Neutrophil (primary cell): ENCODE data around the gene BZW2.

ENCODE experiments used
- H3K27ac ChIP-seq: fragments of 200-600 bp; sonication (generic); 2 replicates; pipeline ENCODE4 v1.5.1; 2016; ENCODE audit warnings: mild to moderate bottlenecking, moderate library complexity
- H3K27me3 ChIP-seq: fragments of 200-600 bp; sonication (generic); 2 replicates; pipeline ENCODE4 v1.6.0; 2016; ENCODE audit warnings: mild to moderate bottlenecking
- H3K36me3 ChIP-seq: fragments of 200-600 bp; sonication (generic); 2 replicates; pipeline ENCODE4 v1.5.1; 2017
- H3K4me1 ChIP-seq, 2 experiments: fragments of 200-600 bp in 1 of 2; sonication (generic) in 1 of 2; 1 replicate in 1 of 2; 2 replicates in 1 of 2; pipeline versions ENCODE4 v1.5.1 to v1.6.1; 2013 to 2016; ENCODE audit warnings: low read depth in 1 of 2, low read length in 1 of 2, mild to moderate bottlenecking in 1 of 2, moderate library complexity in 1 of 2; ENCODE audit not compliant: control insufficient read depth in 1 of 2, insufficient read depth in 1 of 2
- H3K4me3 ChIP-seq, 2 experiments: fragments of 200-600 bp in 1 of 2; sonication (generic) in 1 of 2; 1 replicate in 1 of 2; 2 replicates in 1 of 2; pipeline ENCODE4 v1.5.1; 2013 to 2016; ENCODE audit warnings: low read depth in 1 of 2, low read length in 1 of 2, mild to moderate bottlenecking in 1 of 2, moderate library complexity in 1 of 2
- H3K9me3 ChIP-seq: fragments of 200-600 bp; sonication (generic); 2 replicates; pipeline ENCODE4 v1.5.1; 2016
- CTCF ChIP-seq: fragments of 200-600 bp; sonication (generic); IDR thresholded peaks from 2 replicates; pipeline ENCODE4 v1.5.1; 2016; ENCODE audit warnings: antibody characterized with exemption

BZW2 gene

GRCh38 chr7:16753932-16754855, 108.2 kb downstream of the BZW2 start:
- Histone ChIP-seq H3K27ac (no peak overlapping the region), H3K36me3 (no peaks in the 10 kb centered on the region), H3K4me3 (peak overlapping the region; percentile 59 to 67), H3K4me1 (peaks cover 17 to 20% of the 10 kb centered on the region in 2 experiments), H3K27me3 (peaks cover 35% of the 10 kb centered on the region), H3K9me3 (no peaks in the 10 kb centered on the region)
- no peak for TF ChIP-seq CTCF

GRCh38 chr7:16754856-16755317, 108.9 kb downstream of the BZW2 start:
- TF ChIP-seq CTCF = no peak
- Histone ChIP-seq H3K36me3 (no peaks in the 10 kb centered on the region), H3K4me1 (peaks cover 17 to 20% of the 10 kb centered on the region in 2 experiments), H3K9me3 (no peaks in the 10 kb centered on the region), H3K27ac (no peak overlapping the region), H3K27me3 (peaks cover 35% of the 10 kb centered on the region), H3K4me3 (peak overlapping the region in 1 of 2 experiments; percentile 67)

- H3K4me3 ChIP-seq = no peak overlapping the region
- no peak overlapping the region for H3K27ac ChIP-seq
- peaks cover 35% of the 10 kb centered on the region for H3K27me3 ChIP-seq
- peaks cover 17 to 20% of the 10 kb centered on the region in 2 experiments for H3K4me1 ChIP-seq
- no peak for TF ChIP-seq CTCF
- H3K36me3 ChIP-seq = no peaks in the 10 kb centered on the region
- H3K9me3 ChIP-seq = no peaks in the 10 kb centered on the region
These were observed 109.4 kb downstream of the BZW2 start for GRCh38 chr7:16755397-16755796.
